Heart left ventricle (tissue), 13 donors: Measurements from ENCODE around the gene RPS6KA2.

ENCODE experiments used
- CTCF ChIP-seq, 12 donors: fragments of 200-600 bp; sonication (generic) in 4 of 12; IDR thresholded peaks; one replicate each; pipeline versions ENCODE4 v1.5.0 to v1.8.0; 2018 to 2022; ENCODE audit warnings: antibody characterized with exemption in 12 of 12, mild to moderate bottlenecking in 5 of 12
- POLR2A ChIP-seq, 2 donors: fragments of 450-650 bp; IDR thresholded peaks; one replicate each; pipeline ENCODE4 v1.6.1; 2017; ENCODE audit warnings: antibody characterized with exemption in 2 of 2, mild to moderate bottlenecking in 2 of 2, moderate library complexity in 2 of 2
- donor health status: ischemic (EF 13 %, LVEDD 7.1; RV severe dilation, severe dysfunction).
- donor health status: DM: no; HTN: yes; CAD: no.
- donor health status: DM: no; HTN: no; CAD: no.
- donor health status: ischemic (EF 25% LVEDD 6.9; RV normal size, moderate dysfunction).
- donor health status: ischemic (EF 25% LVEDD 5.7; RV mildly dilated, moderate dysfunction).
- donor health status: ischemic (EF 35%, LVEDD 5.7; RV mildly dilated, moderate dysfunction).
- donor health status: nonischemic (EF 11% LVEDD 7.7; RV severe dilation, severe dysfunction).
- donor health status: DM: yes; HTN: yes; CAD: no.
- donor health status: PGD.
- donor health status: ischemic (EF 29% LVEDD 5.4; RV normal size, mild dysfunction).
- donor health status: nonischemic (EF 23%, LVEDD 6.1; RV moderate dilation, normal function).

GRCh38 chr6:166487148-166487547 is 139.9 kb downstream of the RPS6KA2 start:
- TF ChIP-seq CTCF (IDR thresholded peaks at IDR 0.05): no peak
- TF ChIP-seq POLR2A (IDR thresholded peaks at IDR 0.05): no peak
